ENCODE results near the gene STAC3. TPM values are rescaled to one million over a fixed set of nuclear protein-coding genes. Genes with fewer than 3 reads are reported as not detected.

Gene STAC3
- total and polyA plus RNA-seq, 9 of the 15 experiments (the other 6 are each of a cell fraction or from before 2014, with no cell fraction given): 0.45 to 6.4 (median 3.3) TPM

GRCh38 chr12:57248934-57249742 lies 1.8 kb downstream of the STAC3 start:
- Histone ChIP-seq H3K79me2 (ENCODE audit: control insufficient read depth, insufficient read depth, low read length) (no peaks in the 10 kb centered on the region), H3K36me3 (ENCODE audit: control insufficient read depth, insufficient read depth, low read length) (no peaks in the 10 kb centered on the region), H3K9ac (ENCODE audit: insufficient read depth in 1 of 2, low read depth in 2 of 2, low read length in 2 of 2) (peak overlapping the region; percentile 17 to 59; a peak in 1 of 4 replicates), H3K9me1 (ENCODE audit: control insufficient read depth, insufficient read depth, low read length) (no peaks in the 10 kb centered on the region), H2AFZ (ENCODE audit: low read depth, low read length) (peak overlapping the region; percentile 67), H3K27ac (ENCODE audit: extremely low read depth, low read depth, low read length) (peak overlapping the region; percentile 4; the same call in 1 of the 3 replicates), H4K20me1 (replicated peaks; ENCODE audit: control insufficient read depth, insufficient read depth, low read length) (no peaks in the 10 kb centered on the region), H3K4me1 (replicated peaks in 1 of 2; ENCODE audit: control insufficient read depth in 2 of 2, insufficient read depth in 2 of 2, low read length in 2 of 2) (peaks cover 13 to 14% of the 10 kb centered on the region in 2 experiments), H3K4me3 (no peak overlapping the region), H3K27me3 (ENCODE audit: control insufficient read depth in 2 of 2, insufficient read depth in 2 of 2, low read length in 2 of 2) (no peaks in the 10 kb centered on the region), H3K4me2 (ENCODE audit: insufficient read depth, low read length) (peak overlapping the region; percentile 16), H3K9me3 (replicated peaks; ENCODE audit: control insufficient read depth, insufficient read depth, low read depth, low read length) (no peaks in the 10 kb centered on the region)
- 19% methylated on average over 7 of the region's 7 CpGs for WGBS (ENCODE audit: insufficient coverage, low coverage, missing lambda C conversion rate)
- in situ Hi-C loops (cut with MboI): no loop called here
- no TSS peak for BruUV-seq (replicated peaks)
- DNase-seq (ENCODE audit: extremely low read depth in 1 of 4, low spot score in 3 of 4) (peak; percentile 71 to 76 (median 72)), ATAC-seq (peak; percentile 59), FAIRE-seq (peak; percentile 93)
- intact Hi-C loops (cut with micrococcal nuclease): loop anchor here (10.0 kb wide), 1 partner anchor 124 kb away; the partner anchor contains the start of gene LRP1
- CTCF ChIA-PET (ENCODE audit: low intra/inter-chr PET ratio): interaction anchor here (1.1 kb wide), 1 partner anchor 213 kb away, joined by 4 read pairs; no protein-coding TSS in a partner anchor
- POLR2A ChIA-PET: interaction anchor here (0.6 to 1.4 kb wide), 4 partner anchors 12 to 206 kb away, joined by 3 to 5 read pairs (median 3); partner anchors contain the start of gene INHBE
- TF ChIP-seq MXI1 (IDR thresholded peaks at IDR 0.05; ENCODE audit: low read depth, low read length) (no peak), ELF1 (tag; IDR thresholded peaks at IDR 0.05) (peak; percentile 47; the same call in 1 of the 2 replicates), EZH2 (IDR thresholded peaks at IDR 0.05; ENCODE audit: borderline replicate concordance, low read depth, low read length) (no peak), ZNF408 (CRISPR knock-in tag; IDR thresholded peaks at IDR 0.05; ENCODE audit: low read depth) (no peak), POLR2AphosphoS5 (IDR thresholded peaks at IDR 0.05; ENCODE audit: control insufficient read depth, insufficient read depth, low read depth, low read length) (0 out of 2 replicates have a peak, but pooled peaks have one; percentile 34), TFAM (CRISPR knock-in tag; conservative IDR thresholded peaks at IDR 0.05) (no peak), BHLHE40 (IDR thresholded peaks at IDR 0.05; ENCODE audit: low read length) (no peak), VEZF1 (CRISPR knock-in tag; IDR thresholded peaks at IDR 0.05) (peak; percentile 46), ZNF551 (CRISPR knock-in tag; IDR thresholded peaks at IDR 0.05) (no peak), CBFA2T2 (conservative IDR thresholded peaks at IDR 0.05) (peak; percentile 58), EGR1 (conservative IDR thresholded peaks at IDR 0.05) (peak; percentile 65), KDM1A (IDR thresholded peaks at IDR 0.05) (0 out of 4 replicates have a peak, but pooled peaks of 1 of the 2 experiments have one; percentile 2), EWSR1 (IDR thresholded peaks at IDR 0.05; ENCODE audit: borderline replicate concordance, low read depth, partially characterized antibody) (no peak), DPF2 (IDR thresholded peaks at IDR 0.05) (peak; percentile 64), ZBTB17 (CRISPR knock-in tag; IDR thresholded peaks at IDR 0.05) (no peak), TEAD1 (CRISPR knock-in tag; IDR thresholded peaks at IDR 0.05) (no peak)
- TF ChIP-seq, protein P1, sequence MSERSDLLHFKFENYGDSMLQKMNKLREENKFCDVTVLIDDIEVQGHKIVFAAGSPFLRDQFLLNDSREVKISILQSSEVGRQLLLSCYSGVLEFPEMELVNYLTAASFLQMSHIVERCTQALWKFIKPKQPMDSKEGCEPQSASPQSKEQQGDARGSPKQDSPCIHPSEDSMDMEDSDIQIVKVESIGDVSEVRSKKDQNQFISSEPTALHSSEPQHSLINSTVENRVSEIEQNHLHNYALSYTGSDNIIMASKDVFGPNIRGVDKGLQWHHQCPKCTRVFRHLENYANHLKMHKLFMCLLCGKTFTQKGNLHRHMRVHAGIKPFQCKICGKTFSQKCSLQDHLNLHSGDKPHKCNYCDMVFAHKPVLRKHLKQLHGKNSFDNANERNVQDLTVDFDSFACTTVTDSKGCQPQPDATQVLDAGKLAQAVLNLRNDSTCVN (CRISPR knock-in tag; IDR thresholded peaks at IDR 0.05): no peak
- TF ChIP-seq, protein P2, sequence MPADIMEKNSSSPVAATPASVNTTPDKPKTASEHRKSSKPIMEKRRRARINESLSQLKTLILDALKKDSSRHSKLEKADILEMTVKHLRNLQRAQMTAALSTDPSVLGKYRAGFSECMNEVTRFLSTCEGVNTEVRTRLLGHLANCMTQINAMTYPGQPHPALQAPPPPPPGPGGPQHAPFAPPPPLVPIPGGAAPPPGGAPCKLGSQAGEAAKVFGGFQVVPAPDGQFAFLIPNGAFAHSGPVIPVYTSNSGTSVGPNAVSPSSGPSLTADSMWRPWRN (IDR thresholded peaks at IDR 0.05; ENCODE audit: low read depth): no peak
